NCI-H510A (cell line): Measurements from ENCODE around the gene C1QTNF6.

Source experiments
- DNase-seq: peaks from one replicate; lab custom pipeline; 2025; lab: John Stamatoyannopoulos, UW

The C1QTNF6 gene

GRCh38 chr22:37190262-37190780, 2.3 kb upstream of the C1QTNF6 start:
- no peak for DNase-seq

- no peak for DNase-seq
These were observed 937 bp upstream of the C1QTNF6 start for GRCh38 chr22:37188901-37189466.

- no peak for DNase-seq
These were observed 526 bp downstream of the C1QTNF6 start for GRCh38 chr22:37187552-37187890.

- DNase-seq: no peak
These were observed 987 bp downstream of the C1QTNF6 start for GRCh38 chr22:37186997-37187522.

- DNase-seq: no peak
These were observed 1.6 kb downstream of the C1QTNF6 start for GRCh38 chr22:37186228-37186996.

GRCh38 chr22:37185646-37186227, 2.3 kb downstream of the C1QTNF6 start:
- no peak for DNase-seq

- no peak for DNase-seq
These were observed 3.1 kb downstream of the C1QTNF6 start for GRCh38 chr22:37184816-37185541.

- DNase-seq: no peak
These were observed 3.7 kb downstream of the C1QTNF6 start for GRCh38 chr22:37184380-37184755.

GRCh38 chr22:37183432-37184379, 4.3 kb downstream of the C1QTNF6 start:
- DNase-seq: no peak

- DNase-seq: no peak
These were observed 5.2 kb downstream of the C1QTNF6 start for GRCh38 chr22:37182949-37183245.

- DNase-seq: no peak
These were observed 5.7 kb downstream of the C1QTNF6 start for GRCh38 chr22:37182101-37182948.

- DNase-seq: no peak
These were observed 6.4 kb downstream of the C1QTNF6 start for GRCh38 chr22:37181681-37182080.

- DNase-seq: no peak
These were observed 7.4 kb downstream of the C1QTNF6 start for GRCh38 chr22:37180531-37181231.

GRCh38 chr22:37179622-37180420, 8.2 kb downstream of the C1QTNF6 start:
- no peak for DNase-seq

GRCh38 chr22:37179126-37179470, 8.9 kb downstream of the C1QTNF6 start:
- no peak for DNase-seq

GRCh38 chr22:37178350-37179125, 9.5 kb downstream of the C1QTNF6 start:
- no peak for DNase-seq

GRCh38 chr22:37177755-37178154, 10.3 kb downstream of the C1QTNF6 start:
- DNase-seq: no peak

GRCh38 chr22:37177221-37177620, 10.8 kb downstream of the C1QTNF6 start:
- DNase-seq: no peak
